Fibroblast of skin of right biceps (primary cell): ENCODE data around the gene GOPC.
A peak's percentile ranks its signal among the peaks of the same experiment; 100 is the strongest.

Experiments
- DNase-seq: peaks from one replicate; pipeline ENCODE4 v3.0.0-alpha.2; 2013

The GOPC gene

DNA sequence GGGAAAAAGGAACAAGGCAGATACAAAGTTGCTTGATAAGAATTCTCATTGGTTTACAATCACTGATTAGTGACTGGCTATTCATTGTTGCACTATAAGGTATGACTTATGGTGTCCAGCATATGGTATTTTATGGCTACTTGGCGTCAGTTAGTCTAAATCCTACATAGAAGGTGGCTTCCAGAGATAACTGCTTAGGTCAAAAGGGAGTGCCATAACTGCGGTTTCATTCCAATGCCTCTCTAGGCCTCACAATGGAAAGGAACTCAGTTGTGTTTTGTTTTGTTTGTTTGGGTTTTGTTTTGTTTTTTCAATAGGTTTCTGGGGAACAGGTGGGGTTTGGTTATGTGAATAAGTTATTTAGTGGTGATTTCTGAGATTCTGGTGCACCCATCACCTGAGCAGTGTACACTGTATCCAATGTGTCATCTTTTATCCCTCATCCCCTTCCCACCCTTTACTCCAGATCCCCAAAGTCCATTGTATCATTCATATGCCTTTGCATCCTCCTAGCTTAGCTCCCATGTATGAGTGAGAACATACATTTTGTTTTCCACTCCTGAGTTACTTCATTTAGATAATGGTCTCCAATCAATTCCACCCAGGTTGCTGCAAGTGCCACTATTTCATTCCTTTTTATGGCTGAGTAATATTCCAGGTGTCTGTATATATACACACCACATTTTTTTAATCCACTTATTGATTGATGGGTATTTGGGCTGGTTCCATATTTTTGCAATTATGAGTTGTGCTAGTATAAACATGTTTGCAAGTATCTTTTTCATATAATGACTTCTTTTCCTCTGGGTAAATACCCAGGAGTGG lies 7.0 kb downstream of the GOPC start:
- no peak for DNase-seq

DNA sequence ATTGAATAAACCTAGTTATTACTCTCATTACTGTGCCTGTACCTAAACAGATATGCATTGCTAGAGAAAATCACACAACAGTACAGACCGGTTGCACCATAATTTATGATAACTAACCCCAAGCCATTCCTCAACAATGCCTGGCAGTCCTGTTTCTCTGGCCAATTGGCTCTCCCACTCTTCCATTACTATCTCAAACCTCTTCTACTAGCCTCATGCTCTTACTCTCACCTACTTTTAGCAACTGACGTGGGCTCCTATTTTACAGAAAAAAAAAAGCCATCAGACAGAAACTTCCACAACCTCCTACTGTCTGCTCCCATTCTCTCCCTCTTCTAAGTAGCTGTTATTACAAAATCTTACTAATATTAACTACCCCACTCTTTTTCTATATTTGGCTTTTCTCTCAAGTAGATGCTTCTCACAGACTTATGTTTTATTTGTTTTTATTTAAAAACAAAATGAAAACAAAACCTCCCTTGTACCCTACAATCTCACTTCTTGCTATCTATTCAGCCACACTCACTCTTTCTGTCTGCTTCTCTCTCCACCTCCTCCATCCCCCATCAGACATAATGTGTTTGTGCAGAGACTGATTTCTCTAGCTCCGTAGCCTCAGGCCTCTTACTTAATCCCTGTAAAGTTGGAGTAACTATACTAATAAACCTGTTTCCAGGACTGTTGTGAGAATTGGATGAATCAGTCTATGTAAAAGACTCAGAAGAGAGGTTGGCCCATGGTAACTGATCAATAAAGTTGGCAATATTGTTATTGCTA lies 9.1 kb downstream of the GOPC start:
- no peak for DNase-seq

DNA sequence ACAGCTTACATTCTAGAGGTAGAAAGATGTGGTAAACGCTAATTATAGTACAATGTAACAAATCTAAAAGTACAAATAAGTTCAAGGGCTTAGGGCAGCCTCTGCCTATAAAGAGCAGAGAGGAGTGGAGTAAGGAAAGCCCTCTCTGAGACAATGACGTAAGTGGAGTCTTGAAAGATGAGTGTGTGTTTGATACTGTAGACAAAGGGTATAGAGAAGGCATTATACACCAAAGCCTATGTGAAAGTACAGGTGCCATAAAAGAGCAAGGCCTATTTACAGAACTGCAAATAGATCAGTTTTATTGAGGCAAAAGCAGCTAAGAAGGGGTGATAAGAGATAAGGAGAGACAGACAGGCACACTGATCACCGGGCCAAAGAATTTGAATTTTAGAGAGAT lies 10.9 kb downstream of the GOPC start:
- DNase-seq, result no peak

DNA sequence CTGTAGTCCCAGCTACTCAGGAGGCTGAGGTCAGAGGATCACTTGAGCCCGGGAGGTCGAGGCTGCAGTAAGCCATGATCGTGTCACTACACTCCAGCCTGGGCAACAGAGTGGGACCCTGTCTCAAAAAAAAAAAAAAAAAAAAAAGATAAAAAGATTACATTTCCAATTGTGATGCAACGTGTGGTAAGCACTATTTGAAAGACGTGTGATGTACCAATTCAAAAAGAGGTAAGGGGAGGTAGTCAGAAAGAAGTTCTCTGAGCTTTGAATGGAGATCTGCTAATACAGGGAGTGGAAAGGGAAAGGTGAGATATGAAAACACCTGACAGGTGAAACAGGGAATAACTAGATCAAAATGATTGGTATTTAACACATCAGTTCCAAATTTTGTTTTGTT lies 11.9 kb downstream of the GOPC start:
- DNase-seq, result no peak

DNA sequence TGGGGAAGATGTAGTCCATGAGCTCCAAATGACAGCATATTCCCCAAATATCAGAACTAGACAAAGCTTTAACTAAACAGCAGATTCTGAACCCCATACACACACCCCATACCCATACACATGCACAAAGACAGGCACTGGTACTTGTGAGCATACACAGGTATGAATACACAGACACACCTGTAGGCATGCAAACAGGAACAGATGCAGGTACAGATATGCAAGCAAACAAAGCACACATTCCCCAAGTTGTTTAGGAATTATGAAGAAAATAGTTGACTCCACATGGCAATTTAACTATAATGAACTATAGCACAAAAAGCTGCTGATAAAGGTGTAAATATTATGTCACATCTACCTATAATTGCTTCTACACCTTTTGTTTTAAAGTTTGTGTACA lies 16.7 kb downstream of the GOPC start:
- DNase-seq, result no peak

DNA sequence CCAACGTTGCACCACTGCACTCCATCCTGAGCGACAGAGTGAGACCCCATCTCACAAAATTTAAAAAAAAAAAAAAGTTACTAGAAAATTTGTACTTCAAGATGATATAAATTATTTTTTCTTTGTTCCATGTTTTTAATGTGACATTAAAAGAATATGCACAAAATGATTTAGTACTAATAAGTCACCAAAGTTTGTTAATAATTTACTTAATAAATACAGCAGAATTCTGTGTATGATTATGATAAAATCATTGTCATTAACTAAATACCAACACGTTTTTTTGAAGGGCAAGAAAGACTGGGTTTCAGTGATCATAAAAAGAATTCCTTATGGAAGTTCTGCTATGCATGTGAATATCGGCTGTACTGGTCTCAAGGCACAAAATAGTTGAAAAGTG lies 28.1 kb downstream of the GOPC start:
- DNase-seq, result no peak

DNA sequence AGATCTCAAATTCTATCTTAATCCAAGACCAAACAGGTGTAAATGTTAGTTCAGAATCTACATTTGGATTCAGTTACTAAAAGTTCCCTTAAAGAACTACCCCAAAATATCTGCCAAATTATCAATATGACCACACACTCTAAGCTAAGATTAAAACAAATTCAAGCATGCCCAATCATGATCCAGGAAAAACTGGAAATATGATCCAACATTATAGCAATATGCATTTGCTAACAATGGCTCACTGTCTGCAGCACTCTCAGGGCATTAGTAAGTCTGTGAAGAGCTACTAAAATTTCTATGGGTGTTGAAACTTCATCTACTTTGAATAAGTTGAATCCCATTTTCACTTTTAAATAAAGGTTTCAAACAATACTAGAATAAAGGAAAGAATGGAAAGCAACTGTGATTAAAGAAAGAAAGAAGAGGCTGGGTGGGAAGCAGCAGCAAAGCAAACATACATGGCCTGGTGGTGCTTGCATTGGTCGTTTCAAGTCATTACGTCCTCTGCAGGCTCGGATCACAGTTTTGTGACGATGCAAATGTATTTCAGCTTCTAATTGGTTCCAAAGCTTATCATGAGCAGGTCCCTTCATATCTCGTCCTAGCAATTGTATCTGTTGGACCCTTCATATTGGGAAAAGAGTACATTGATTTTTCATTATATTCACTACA lies 29.2 kb downstream of the GOPC start:
- no peak for DNase-seq

DNA sequence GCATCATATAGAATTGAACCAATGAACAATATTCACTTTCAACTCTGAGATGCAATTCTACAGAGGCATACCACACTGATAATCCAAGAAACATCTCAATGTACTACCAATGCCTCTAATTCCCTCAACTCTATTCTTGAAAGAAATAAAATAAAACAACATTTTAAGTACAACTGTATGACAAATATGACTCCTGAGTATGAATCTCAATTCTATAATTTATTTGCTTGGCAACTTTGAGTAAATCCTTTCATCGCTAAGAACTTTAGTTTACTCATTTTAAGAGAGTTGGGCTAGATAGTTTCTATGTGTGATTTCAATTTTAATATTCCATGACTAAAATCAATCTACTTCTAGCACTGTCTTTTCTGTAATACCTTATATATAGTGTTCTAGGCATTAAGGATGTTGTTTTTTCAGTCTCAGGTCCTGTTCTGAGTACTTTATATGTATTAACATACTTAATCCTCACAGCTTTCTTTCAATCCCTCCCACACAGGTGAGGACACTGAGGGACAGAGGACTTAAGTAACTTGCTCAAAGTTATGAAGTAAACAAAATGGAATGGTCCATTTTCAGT lies 33.4 kb downstream of the GOPC start:
- DNase-seq, result no peak

DNA sequence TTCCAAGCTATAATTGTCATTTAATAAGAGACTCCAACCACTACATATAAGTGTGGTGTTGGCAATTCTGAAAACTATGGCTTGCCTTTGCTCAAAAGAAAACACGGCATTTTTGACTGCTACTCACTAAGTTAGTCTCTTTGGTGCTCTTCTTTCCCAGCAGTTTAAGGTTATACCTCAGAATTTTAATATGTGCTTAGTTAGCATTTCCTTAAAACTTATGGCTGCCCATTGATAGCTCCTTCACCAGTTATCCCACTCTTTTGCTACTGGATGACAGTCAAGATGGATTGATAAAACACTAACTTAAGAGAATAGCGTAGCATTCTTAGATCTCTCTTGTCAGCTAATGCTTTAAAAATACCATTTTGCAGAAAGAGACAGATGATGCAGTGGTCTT lies 34.1 kb downstream of the GOPC start:
- no peak for DNase-seq

DNA sequence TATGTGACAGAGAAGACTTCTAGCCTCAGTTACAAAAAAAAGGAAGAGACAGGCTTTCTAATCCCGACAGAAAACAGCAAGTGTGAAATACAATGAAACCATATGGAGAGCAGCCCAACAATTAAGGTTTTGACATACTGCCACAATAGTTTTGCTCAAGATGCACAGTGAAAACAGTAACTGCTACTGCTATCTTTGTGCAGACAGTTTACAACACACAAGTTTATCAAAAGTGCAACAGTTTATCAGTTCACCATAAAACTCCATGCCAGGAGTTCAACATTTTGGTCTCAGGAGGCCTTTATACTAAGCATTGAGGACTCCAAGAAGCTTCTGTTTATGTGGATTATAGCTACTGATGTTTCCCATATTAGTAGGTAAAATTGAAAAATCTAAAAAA lies 37.6 kb downstream of the GOPC start:
- DNase-seq, result no peak

DNA sequence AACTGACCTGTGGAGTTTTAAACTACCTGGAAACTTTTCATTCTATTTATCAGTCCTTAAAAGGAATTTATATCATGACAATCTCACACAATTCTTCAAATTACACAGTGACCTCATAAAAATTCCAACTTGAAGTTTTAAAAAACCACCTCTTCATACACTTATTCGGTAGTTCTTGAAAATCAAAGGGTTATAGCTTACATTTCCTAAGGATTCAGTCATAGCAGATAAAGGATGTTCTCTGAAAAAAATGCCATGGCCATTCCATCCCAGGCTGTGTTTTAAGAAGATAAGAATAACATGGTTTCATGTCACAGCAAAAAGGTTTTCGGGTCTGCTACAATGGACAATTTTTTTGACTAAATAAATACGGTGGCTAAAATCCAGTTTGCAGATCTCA lies 41.2 kb downstream of the GOPC start:
- DNase-seq, result peak; percentile 18

DNA sequence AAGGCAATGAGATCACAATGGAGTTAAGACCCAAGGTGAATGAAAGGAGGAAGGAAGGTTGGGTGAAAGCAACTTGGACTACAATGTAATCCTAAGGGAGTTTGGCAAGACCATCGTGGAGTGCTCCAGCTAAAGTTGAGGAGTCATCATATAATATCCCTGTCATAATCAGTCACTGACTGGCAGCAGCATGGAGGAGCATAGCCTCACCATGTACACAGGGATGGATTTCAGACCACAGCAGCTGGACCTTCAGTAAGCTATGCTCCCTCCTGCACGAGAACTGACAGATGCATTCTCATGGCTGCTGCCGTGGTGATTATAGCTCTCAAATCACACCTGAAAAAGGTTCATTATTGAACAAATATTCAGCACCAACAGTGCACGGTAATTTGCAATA lies 43.0 kb downstream of the GOPC start:
- DNase-seq, result no peak

DNA sequence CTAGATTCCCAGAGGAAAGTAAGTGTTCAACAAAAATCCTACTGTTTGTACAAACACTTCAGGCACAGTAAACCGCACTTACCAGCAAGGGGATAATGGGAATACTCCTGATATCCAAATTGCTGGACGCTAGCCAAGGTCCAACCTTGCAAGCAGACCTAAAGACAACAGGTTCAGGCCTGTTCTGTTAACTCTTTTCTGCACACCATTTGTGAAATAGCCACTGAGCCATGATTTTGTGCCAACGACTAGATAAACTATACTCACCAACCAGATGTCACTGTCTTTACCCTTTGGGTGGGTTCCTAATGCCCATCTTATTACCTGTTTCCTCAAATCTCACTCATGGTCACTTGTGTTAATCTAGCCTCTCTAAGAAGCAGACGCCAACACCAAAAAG lies 43.5 kb downstream of the GOPC start:
- no peak for DNase-seq

DNA sequence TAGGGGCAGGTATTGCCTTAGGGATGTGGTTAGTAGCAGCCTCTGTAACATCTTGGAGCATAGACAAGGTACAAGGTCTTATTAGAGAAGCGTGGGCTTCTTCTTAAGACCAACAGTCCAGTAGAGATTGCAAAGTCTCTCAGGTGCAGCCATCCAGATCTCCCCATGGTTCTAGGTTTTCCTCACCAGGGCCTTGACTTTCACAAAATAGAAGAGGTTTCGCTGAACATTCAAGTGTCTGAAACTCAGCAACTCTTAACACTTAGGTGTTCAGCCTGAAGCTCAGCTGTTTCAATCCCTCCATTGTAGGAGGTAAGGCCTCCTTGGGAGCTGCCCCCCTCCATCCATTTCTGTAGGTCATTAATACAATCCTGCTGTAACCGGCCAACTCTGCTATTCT lies 44.4 kb downstream of the GOPC start:
- DNase-seq, result no peak

DNA sequence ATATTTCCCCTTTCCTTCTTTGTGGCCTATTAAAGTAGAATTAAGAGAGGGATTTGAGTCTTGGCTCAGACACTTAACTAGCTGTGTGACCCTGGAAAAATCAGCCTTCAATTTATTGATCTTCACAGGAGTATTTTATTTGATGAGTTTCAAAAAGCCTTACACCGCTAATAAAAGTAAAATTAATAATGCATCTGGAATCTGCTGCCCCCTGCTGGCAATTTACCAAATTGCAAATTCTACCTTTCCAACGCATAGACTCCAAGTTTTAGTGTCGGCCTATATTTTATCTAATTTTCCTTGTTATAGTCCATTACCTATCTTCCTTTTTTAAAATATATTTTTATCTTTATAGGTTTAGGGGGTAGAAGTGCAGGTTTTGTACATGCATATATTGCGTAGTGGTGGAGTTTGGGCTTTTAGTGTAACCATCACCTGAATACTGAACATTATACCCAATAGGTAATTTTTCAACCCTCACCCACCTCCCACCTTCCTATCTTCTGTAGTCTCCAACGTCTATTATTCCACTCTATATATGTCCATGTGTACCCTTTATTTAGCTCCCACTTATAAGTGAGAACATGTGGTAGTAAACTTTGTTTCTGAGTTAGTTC lies 46.3 kb downstream of the GOPC start:
- peak; percentile 42 for DNase-seq

DNA sequence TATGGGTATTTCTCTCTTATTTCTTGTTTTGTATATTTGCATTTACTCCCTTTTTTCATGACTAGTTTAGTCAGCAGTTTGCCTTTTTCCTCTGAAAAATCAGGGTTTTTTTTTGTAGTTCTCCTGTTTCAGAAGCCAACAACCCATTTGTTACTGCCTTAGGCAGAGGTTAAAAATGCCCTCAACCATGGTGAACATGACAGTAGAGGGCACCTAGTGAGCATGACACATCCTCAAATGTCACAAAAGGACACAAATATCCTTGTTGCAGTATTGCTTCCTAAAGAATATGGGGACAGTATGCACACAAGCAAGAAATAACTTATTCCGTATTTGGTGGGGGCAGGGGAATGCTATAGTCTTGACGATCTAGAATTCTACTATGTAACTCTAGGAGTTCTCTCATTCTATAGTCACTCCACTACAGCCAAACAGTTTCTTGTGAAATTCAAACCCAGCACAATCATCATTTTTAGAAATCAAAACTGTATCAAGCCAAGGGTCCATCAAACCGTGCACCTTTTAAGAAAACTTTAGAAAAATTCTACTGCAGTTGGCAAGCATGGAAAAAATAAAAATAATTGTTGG lies 47.0 kb downstream of the GOPC start:
- DNase-seq, result no peak

DNA sequence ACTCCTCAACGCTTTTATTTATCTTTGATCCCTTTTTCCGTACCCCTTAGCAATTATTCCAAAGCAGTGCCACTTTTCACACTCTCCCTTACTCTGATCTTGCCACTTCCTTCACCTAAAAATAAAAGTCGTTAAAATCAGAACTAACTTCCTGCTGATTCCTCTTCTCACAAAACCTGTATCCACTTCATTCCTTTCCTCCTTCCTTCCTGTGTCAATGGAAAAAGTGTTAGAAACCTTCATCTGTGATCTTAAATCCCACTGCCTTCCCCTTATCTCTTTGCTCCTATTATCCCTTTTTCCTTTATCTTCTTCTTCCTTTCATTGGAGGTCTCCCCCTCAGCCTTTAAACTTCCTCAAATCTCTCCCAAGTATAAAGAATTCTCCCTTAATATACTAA lies 49.2 kb downstream of the GOPC start:
- DNase-seq, result no peak

DNA sequence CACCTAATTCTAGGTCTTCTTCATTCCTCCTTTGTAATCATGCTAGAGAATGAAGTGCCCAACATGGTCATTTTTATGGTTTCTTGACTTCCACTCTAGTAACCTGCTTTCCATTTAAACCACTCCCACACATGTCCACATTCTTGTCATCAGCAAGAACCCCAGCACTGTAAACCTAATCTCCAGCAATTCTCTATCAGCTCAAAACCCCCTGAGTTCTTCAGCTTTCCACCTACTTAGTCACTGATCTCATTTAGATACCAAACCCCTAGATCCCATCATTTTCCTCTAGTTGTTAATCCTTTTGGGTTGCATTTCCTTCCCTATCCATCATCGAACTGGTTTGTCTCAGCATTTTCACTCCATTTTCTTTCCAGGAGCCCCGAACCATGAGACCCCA lies 49.7 kb downstream of the GOPC start:
- DNase-seq, result peak; percentile 53

DNA sequence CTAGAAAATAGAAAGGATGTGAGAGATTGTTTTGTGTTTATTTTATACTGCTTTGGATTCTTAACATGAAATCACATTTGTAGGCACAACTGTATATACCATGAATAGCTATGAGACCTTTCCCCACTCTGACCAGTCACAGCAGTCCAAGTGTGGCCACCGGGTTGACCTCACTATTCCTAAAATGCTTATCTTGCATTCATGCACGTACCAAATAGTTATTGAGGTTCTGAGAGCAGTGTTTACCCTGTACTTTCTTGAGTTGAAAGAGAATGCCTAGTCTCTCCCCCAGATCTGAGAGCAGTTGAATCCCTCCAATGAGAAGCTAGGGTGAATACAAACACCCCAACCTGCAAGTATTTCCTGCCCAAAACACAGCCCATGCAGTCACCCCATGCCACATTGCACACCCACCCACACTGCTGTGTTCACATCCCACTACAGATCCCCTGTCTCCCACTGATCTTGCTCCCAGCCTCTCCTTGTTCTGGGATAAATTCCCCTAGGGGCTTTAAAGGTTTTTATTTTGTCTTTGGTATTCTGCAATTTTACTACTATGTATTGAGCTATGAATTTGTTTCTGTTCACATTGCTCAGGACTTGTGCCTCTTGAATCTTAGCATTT lies 51.6 kb downstream of the GOPC start:
- no peak for DNase-seq

DNA sequence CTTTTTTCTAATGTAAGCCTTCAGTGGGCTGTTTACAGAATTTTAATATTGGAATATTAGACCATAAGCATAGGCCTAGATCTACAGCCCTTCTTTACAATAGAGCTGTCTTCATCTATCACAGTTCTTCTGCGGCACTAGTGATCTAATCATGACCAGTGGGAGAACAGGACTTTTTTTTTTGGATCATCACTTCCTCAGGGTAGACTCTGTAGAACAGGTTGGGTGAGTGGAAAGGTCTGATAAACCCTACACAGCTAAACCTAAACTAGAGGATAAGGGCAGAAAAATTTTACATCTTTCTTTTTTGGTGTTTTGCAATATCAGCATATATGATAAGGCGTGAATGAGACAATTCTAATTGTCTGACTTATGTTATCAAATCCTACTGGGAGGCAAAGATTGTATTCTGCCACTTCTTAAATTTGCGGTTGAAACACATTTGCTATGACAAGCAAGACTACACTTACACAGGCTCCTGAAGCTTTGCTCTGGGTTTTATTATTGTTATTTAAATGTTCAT lies 52.2 kb downstream of the GOPC start:
- DNase-seq, result no peak

DNA sequence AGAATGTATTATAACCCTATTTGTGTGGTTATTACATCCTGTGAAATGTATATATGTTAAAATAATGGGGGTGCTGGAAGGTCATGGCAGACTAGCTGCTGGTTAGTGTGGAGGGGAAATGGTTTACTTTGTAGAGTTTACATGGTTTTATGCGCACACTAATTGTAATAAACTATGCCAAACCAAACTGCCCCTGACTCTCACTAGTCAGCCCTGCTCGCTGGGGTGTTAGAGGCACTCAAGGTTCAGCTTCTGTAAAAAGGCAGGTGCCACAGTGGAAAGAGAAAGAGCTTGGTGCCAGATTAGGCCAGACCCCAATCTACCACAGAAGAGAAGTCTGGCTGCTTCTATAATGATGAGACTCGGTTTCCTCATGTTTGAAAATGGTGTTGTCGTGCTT lies 52.7 kb downstream of the GOPC start:
- no peak for DNase-seq

DNA sequence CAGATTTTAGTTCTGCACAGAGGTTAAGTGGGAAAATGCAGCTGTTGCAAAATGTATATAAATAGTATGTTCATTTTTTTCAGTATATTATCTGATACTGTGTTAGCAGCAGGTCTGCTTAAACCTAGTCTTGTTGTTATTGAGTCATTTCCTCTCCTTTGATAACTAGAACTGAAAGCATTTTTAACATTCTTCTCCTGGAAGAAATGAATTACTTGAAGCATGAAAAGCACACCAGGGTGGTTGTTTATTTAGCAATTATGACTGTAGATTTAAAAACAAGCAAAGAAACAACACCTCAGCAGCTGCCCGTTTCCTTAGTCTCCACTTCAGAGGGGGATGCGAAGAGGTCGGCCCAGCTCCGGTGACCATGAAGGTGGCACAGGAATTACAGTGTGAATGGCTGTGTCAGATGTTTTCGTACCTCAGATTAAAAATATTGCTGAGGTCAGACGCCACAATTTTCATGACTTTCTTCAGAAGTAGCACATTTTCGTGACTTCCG lies 53.5 kb downstream of the GOPC start:
- DNase-seq, result peak; percentile 73
